GM12892 (cell line): ENCODE results near the gene KCTD20.

ENCODE experiments used
- POLR2A ChIP-seq: IDR thresholded peaks from 2 replicates; pipeline ENCODE4 v1.6.1; 2011; ENCODE audit warnings: low read depth, low read length, control low read depth
- POLR2AphosphoS5 ChIP-seq: IDR thresholded peaks from 2 replicates; pipeline ENCODE4 v1.6.1; 2011; ENCODE audit warnings: low read depth, low read length, control low read depth
- TAF1 ChIP-seq: IDR thresholded peaks from 2 replicates; pipeline ENCODE4 v1.6.1; 2011; ENCODE audit warnings: low read depth, mild to moderate bottlenecking, control low read depth, low read length, borderline replicate concordance

GRCh38 chr6:36414481-36414880, 28.3 kb upstream of the KCTD20 start:
- TF ChIP-seq POLR2AphosphoS5 (no peak), POLR2A (no peak), TAF1 (no peak)
